ENCODE data around the gene LMCD1.

DNA sequence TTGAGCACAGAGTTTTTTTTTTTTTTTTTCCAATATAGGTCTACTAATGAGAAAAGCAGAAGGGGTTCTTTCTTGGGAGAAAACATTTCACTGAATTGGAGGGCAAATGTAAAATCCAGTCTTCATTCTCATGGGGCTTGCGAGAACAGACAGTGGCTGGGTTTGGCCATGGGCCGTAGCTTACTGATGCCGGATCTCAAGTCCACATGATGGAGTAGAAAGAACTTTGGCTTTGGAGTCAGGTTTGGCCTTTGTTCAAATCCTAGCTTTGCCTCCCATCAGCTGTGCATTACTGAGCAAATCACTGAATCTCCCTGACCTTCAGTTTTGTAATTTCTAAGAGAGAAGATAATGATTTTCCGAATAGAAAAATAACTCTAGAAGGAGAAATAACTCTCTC lies 59.7 kb downstream of the LMCD1 start:
- TF ChIP-seq, protein P1, sequence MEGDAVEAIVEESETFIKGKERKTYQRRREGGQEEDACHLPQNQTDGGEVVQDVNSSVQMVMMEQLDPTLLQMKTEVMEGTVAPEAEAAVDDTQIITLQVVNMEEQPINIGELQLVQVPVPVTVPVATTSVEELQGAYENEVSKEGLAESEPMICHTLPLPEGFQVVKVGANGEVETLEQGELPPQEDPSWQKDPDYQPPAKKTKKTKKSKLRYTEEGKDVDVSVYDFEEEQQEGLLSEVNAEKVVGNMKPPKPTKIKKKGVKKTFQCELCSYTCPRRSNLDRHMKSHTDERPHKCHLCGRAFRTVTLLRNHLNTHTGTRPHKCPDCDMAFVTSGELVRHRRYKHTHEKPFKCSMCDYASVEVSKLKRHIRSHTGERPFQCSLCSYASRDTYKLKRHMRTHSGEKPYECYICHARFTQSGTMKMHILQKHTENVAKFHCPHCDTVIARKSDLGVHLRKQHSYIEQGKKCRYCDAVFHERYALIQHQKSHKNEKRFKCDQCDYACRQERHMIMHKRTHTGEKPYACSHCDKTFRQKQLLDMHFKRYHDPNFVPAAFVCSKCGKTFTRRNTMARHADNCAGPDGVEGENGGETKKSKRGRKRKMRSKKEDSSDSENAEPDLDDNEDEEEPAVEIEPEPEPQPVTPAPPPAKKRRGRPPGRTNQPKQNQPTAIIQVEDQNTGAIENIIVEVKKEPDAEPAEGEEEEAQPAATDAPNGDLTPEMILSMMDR (IDR thresholded peaks at IDR 0.05), result no peak
- TF ChIP-seq POLR2A (IDR thresholded peaks at IDR 0.05), result no peak
